OCI-LY7 (cell line): ENCODE data around the gene ADAMTS2.

Source experiments
- CTCF ChIP-seq: fragments of 200-600 bp; sonication (generic); conservative IDR thresholded peaks from 2 replicates; pipeline ENCODE4 v1.5.1; 2014; ENCODE audit warnings: mild to moderate bottlenecking, antibody characterized with exemption, low read length, moderate library complexity, mixed read lengths
- EZH2phosphoT487 ChIP-seq: fragments of 200-600 bp; sonication (generic); IDR thresholded peaks from 2 replicates; pipeline ENCODE4 v1.6.1; 2018; ENCODE audit warnings: low read depth, borderline replicate concordance, mild to moderate bottlenecking, mixed run types, antibody characterized with exemption, low read length, moderate library complexity, mixed read lengths

GRCh38 chr5:179134511-179134910 lies 210.8 kb downstream of the ADAMTS2 start:
- TF ChIP-seq CTCF (no peak), EZH2phosphoT487 (no peak)
